Neural crest cell (in vitro differentiated cells): ENCODE results near the gene PSORS1C1. TPM values are rescaled to one million over a fixed set of nuclear protein-coding genes. Genes with fewer than 3 reads are reported as not detected.

ENCODE experiments used
- DNase-seq: peaks from one replicate; pipeline ENCODE4 v3.0.0; 2021; ENCODE audit warnings: low read depth, mixed read lengths, low spot score
- H3K27ac Mint-ChIP-seq: one replicate; pipeline ENCODE4 v1.8.0; 2021; ENCODE audit warnings: mild to moderate bottlenecking, mixed read lengths; ENCODE audit not compliant: unreplicated experiment
- H3K27me3 Mint-ChIP-seq: 2 replicates; pipeline ENCODE4 v1.8.0; 2021; ENCODE audit warnings: low read depth, mild to moderate bottlenecking, mixed read lengths
- H3K36me3 Mint-ChIP-seq: 2 replicates; pipeline ENCODE4 v1.8.0; 2021; ENCODE audit warnings: low read depth, mild to moderate bottlenecking, mixed read lengths
- H3K4me1 Mint-ChIP-seq: 2 replicates; pipeline ENCODE4 v1.8.0; 2021; ENCODE audit warnings: mixed read lengths
- H3K4me3 Mint-ChIP-seq: one replicate; pipeline ENCODE4 v1.8.0; 2021; ENCODE audit warnings: mild to moderate bottlenecking, mixed read lengths
- H3K9me3 Mint-ChIP-seq: 2 replicates; pipeline ENCODE4 v1.8.0; 2021; ENCODE audit warnings: mixed read lengths
- total RNA-seq: library from RNA; stranded (reverse); gene quantifications from 2 replicates; pipeline ENCODE4 v1.2.1, GENCODE V29; 2021
- TF ChIP-seq, protein P1 (sequence below): fragments of 200-600 bp; sonication (generic); conservative IDR thresholded peaks from 2 replicates; pipeline ENCODE4 v1.5.0; 2021; ENCODE audit warnings: antibody characterized with exemption, mild to moderate bottlenecking

Gene PSORS1C1
- total RNA-seq, 1 donor from 2014 or later: not detected

DNA sequence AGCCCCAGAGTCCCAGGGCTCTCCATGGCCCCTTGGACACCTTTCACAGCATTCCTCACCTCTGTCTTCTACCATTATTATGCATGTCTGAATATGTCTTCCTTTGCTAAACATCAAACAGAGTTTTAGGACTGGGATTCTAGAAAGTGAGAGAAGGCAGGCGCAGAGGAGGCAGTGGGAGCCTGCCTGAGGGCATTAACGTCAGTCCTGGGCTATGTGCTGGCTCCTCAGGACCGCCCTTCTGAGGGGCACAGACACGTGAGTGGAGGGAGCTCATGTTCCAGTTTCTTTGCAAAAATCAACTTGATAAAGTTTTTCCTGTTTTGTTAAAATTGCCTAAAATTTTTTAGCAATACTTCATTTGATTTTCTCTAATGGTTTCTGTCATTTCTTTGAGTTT is 40.2 kb upstream of the PSORS1C1 start:
- H3K9me3 Mint-ChIP-seq: no peaks in the 10 kb centered on the region
- TF ChIP-seq, protein P1, sequence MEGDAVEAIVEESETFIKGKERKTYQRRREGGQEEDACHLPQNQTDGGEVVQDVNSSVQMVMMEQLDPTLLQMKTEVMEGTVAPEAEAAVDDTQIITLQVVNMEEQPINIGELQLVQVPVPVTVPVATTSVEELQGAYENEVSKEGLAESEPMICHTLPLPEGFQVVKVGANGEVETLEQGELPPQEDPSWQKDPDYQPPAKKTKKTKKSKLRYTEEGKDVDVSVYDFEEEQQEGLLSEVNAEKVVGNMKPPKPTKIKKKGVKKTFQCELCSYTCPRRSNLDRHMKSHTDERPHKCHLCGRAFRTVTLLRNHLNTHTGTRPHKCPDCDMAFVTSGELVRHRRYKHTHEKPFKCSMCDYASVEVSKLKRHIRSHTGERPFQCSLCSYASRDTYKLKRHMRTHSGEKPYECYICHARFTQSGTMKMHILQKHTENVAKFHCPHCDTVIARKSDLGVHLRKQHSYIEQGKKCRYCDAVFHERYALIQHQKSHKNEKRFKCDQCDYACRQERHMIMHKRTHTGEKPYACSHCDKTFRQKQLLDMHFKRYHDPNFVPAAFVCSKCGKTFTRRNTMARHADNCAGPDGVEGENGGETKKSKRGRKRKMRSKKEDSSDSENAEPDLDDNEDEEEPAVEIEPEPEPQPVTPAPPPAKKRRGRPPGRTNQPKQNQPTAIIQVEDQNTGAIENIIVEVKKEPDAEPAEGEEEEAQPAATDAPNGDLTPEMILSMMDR: no peak
- no peak for DNase-seq
- no peak overlapping the region for H3K4me3 Mint-ChIP-seq
- peaks cover 7% of the 10 kb centered on the region for H3K4me1 Mint-ChIP-seq
- H3K36me3 Mint-ChIP-seq: no peaks in the 10 kb centered on the region
- H3K27me3 Mint-ChIP-seq: no peaks in the 10 kb centered on the region
- H3K27ac Mint-ChIP-seq: no peak overlapping the region

DNA sequence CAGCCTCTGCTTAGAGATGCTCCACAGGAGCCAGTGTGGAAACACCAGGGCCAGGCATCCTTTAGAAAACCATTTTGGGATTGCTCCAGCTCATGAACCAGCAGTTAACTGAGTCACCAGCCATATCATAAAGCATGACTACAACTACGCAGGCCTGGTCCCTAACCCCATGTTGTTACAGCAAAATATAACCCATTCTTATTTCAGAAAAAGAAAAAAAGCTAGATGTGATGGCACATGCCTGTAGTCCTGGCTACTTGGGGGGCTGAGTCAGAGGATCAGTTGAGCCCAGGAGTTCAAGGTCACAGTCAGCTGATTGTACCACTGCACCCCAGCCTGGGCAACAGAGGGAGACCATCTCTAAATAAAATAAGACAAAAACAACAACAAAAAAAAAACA is 39.1 kb upstream of the PSORS1C1 start:
- Mint-ChIP-seq H3K27ac (no peak overlapping the region), H3K27me3 (no peaks in the 10 kb centered on the region), H3K4me3 (no peak overlapping the region), H3K36me3 (no peaks in the 10 kb centered on the region), H3K4me1 (peaks cover 5% of the 10 kb centered on the region), H3K9me3 (no peaks in the 10 kb centered on the region)
- TF ChIP-seq, protein P1: no peak
- DNase-seq: no peak

- TF ChIP-seq, protein P1: no peak
- Mint-ChIP-seq H3K36me3 (no peaks in the 10 kb centered on the region), H3K9me3 (no peaks in the 10 kb centered on the region), H3K4me1 (no peaks in the 10 kb centered on the region), H3K27ac (no peak overlapping the region), H3K27me3 (peaks cover 4% of the 10 kb centered on the region), H3K4me3 (no peak overlapping the region)
- no peak for DNase-seq
Observed at GRCh38 chr6:31076611-31077010, 38.0 kb upstream of the PSORS1C1 start.

GRCh38 chr6:31079656-31080261 is 34.8 kb upstream of the PSORS1C1 start:
- peak; percentile 69 for DNase-seq
- peaks cover 4% of the 10 kb centered on the region for H3K27me3 Mint-ChIP-seq
- no peak overlapping the region for H3K4me3 Mint-ChIP-seq
- H3K36me3 Mint-ChIP-seq: no peaks in the 10 kb centered on the region
- TF ChIP-seq, protein P1: peak; percentile 83
- no peaks in the 10 kb centered on the region for H3K9me3 Mint-ChIP-seq
- no peaks in the 10 kb centered on the region for H3K4me1 Mint-ChIP-seq
- no peak overlapping the region for H3K27ac Mint-ChIP-seq

- TF ChIP-seq, protein P1: no peak
- H3K36me3 Mint-ChIP-seq: no peaks in the 10 kb centered on the region
- no peak for DNase-seq
- H3K4me1 Mint-ChIP-seq: peaks cover 2% of the 10 kb centered on the region
- no peaks in the 10 kb centered on the region for H3K9me3 Mint-ChIP-seq
- H3K27me3 Mint-ChIP-seq: peaks cover 4% of the 10 kb centered on the region
- H3K27ac Mint-ChIP-seq: no peak overlapping the region
- H3K4me3 Mint-ChIP-seq: no peak overlapping the region
Observed at GRCh38 chr6:31081872-31082271, 32.7 kb upstream of the PSORS1C1 start.
